Measurements from ENCODE around the gene TNFRSF9.
A peak's percentile ranks its signal among the peaks of the same experiment; 100 is the strongest.

The TNFRSF9 gene

GRCh38 chr1:7888248-7889081 is 52.2 kb downstream of the TNFRSF9 start:
- TF ChIP-seq, protein P1, sequence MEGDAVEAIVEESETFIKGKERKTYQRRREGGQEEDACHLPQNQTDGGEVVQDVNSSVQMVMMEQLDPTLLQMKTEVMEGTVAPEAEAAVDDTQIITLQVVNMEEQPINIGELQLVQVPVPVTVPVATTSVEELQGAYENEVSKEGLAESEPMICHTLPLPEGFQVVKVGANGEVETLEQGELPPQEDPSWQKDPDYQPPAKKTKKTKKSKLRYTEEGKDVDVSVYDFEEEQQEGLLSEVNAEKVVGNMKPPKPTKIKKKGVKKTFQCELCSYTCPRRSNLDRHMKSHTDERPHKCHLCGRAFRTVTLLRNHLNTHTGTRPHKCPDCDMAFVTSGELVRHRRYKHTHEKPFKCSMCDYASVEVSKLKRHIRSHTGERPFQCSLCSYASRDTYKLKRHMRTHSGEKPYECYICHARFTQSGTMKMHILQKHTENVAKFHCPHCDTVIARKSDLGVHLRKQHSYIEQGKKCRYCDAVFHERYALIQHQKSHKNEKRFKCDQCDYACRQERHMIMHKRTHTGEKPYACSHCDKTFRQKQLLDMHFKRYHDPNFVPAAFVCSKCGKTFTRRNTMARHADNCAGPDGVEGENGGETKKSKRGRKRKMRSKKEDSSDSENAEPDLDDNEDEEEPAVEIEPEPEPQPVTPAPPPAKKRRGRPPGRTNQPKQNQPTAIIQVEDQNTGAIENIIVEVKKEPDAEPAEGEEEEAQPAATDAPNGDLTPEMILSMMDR (conservative IDR thresholded peaks at IDR 0.05; ENCODE audit: low read depth, low read length) = no peak
- DNase-seq (ENCODE audit: low read depth) = peak; percentile 28
- H3K4me3 ChIP-seq (ENCODE audit: low read depth, low read length) = no peak overlapping the region

DNA sequence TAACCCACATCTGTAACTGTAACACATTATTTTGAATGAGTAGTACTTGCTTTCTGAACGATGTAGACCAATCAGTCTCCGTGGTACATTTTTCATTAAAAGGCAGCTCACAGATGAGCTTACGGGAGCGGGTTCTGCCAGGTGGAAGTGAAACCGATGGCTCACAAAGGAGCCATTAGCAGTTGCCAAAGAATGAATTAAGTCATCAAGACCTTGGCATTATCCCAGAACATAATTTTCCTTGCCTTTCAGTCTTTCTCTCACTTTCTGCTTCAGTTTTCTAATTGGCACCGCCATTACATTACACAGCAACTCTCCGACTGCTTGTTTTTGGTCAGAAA is 54.3 kb downstream of the TNFRSF9 start:
- no peak overlapping the region for H3K4me3 ChIP-seq (ENCODE audit: low read depth, low read length)
- TF ChIP-seq, protein P1 (conservative IDR thresholded peaks at IDR 0.05; ENCODE audit: low read depth, low read length) = no peak
- no peak for DNase-seq (ENCODE audit: low read depth)

- DNase-seq (ENCODE audit: low read depth) = no peak
- TF ChIP-seq, protein P1 (conservative IDR thresholded peaks at IDR 0.05; ENCODE audit: low read depth, low read length) = no peak
Observed at GRCh38 chr1:7885513-7886404, 54.9 kb downstream of the TNFRSF9 start.

DNA sequence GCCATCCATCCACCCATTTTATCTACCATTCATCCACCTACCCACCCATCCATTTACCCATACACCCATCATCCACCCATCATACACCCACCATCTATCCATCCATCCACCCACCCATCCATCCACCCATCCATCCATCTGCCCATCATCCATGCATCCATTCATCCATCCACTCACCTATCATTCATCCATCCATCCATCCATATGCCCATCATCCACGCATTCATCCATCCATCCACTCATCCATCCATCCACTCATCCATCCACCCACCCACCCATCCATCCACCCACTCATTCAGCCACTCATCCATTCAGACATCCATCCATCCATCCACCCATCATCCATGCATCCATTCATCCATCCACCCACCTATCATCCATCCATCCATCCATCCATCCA is 55.9 kb downstream of the TNFRSF9 start:
- TF ChIP-seq, protein P1 (conservative IDR thresholded peaks at IDR 0.05; ENCODE audit: low read depth, low read length) = no peak
- no peak overlapping the region for H3K4me3 ChIP-seq (ENCODE audit: low read depth, low read length)
- no peak for DNase-seq (ENCODE audit: low read depth)

More at GRCh38 chr1:7885513-7886404, 54.9 kb downstream of the TNFRSF9 start:
- H3K4me3 ChIP-seq (ENCODE audit: low read depth, low read length) = no peak overlapping the region

DNA sequence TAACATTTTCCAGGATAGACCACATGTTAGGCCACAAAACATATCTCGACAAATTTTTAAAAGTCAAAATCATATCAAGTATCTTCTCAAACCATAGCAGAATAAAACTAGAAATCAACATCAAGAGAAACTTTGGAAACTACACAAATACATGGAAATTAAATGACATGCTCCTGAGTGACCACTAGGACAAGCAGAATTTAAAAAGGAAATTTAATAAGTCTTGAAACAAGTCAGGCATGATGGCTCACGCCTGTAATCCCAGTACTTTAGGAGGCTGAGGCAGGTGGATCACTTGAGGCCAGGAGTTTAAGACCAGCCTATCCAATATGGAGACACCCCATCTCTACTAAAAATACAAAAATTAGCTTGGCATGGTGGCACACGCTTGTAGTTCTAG is 61.4 kb downstream of the TNFRSF9 start:
- TF ChIP-seq, protein P1 (conservative IDR thresholded peaks at IDR 0.05; ENCODE audit: low read depth, low read length) = no peak
- DNase-seq (ENCODE audit: low read depth) = no peak
- no peak overlapping the region for H3K4me3 ChIP-seq (ENCODE audit: low read depth, low read length)

GRCh38 chr1:7878027-7878426 is 62.6 kb downstream of the TNFRSF9 start:
- H3K4me3 ChIP-seq (ENCODE audit: low read depth, low read length) = no peak overlapping the region
- TF ChIP-seq, protein P1 (conservative IDR thresholded peaks at IDR 0.05; ENCODE audit: low read depth, low read length) = no peak
- DNase-seq (ENCODE audit: low read depth) = no peak
